Natural killer cell (primary cell): ENCODE results near the gene FAM219A. TPM values are rescaled to one million over a fixed set of nuclear protein-coding genes. Genes with fewer than 3 reads are reported as not detected.

Experiments
- ATAC-seq, 3 donors: fragments of 150-1000 bp in 2 of 3; fragments of 200-7000 bp in 1 of 3; cut with Tn5 transposase; 1 replicate in 1 of 3; 2 replicates in 2 of 3; pipeline ENCODE4 v1.10.0; 2021; ENCODE audit warnings: mild to moderate bottlenecking in 2 of 3, moderate library complexity in 2 of 3
- DNase-seq, 2 donors: peaks; one replicate each; pipeline versions ENCODE4 v3.0.0 to v3.0.0-alpha.2; 2013 to 2021; ENCODE audit warnings: mixed read lengths in 1 of 2
- H3K27ac ChIP-seq: one replicate; pipeline ENCODE4 v1.5.1; 2013; ENCODE audit warnings: mild to moderate bottlenecking, low read length
- H3K27me3 ChIP-seq: one replicate; pipeline ENCODE4 v1.6.1; 2013; ENCODE audit warnings: low read length; ENCODE audit not compliant: control insufficient read depth, insufficient read depth
- H3K36me3 ChIP-seq: one replicate; pipeline ENCODE4 v1.6.1; 2013; ENCODE audit warnings: low read length; ENCODE audit not compliant: control insufficient read depth, insufficient read depth
- H3K4me1 ChIP-seq: one replicate; pipeline ENCODE4 v1.6.1; 2013; ENCODE audit warnings: low read length; ENCODE audit not compliant: control insufficient read depth, insufficient read depth
- H3K4me3 ChIP-seq: one replicate; pipeline ENCODE4 v1.5.1; 2013; ENCODE audit warnings: low read length
- H3K9me3 ChIP-seq: one replicate; pipeline ENCODE4 v1.6.1; 2013; ENCODE audit warnings: low read length; ENCODE audit not compliant: control insufficient read depth, insufficient read depth
- H3K27ac Mint-ChIP-seq, 2 donors: one replicate each; pipeline ENCODE4 v1.8.0; 2022; ENCODE audit warnings: mild to moderate bottlenecking in 2 of 2, mixed read lengths in 2 of 2, moderate library complexity in 1 of 2
- H3K27me3 Mint-ChIP-seq, 2 donors: one replicate each; pipeline ENCODE4 v1.8.0; 2022; ENCODE audit warnings: low read depth in 2 of 2, mixed read lengths in 2 of 2
- H3K36me3 Mint-ChIP-seq: one replicate; pipeline ENCODE4 v1.8.0; 2022; ENCODE audit warnings: mixed read lengths
- H3K4me1 Mint-ChIP-seq, 2 donors: one replicate each; pipeline ENCODE4 v1.8.0; 2022; ENCODE audit warnings: mixed read lengths in 2 of 2
- H3K4me3 Mint-ChIP-seq: one replicate; pipeline ENCODE4 v1.8.0; 2022; ENCODE audit warnings: mild to moderate bottlenecking, moderate library complexity, mixed read lengths
- H3K9me3 Mint-ChIP-seq, 2 donors: one replicate each; pipeline ENCODE4 v1.8.0; 2022; ENCODE audit warnings: mixed read lengths in 2 of 2
- CTCF ChIP-seq: fragments of 200-600 bp; IDR thresholded peaks from one replicate; pipeline ENCODE4 v1.8.0; 2022; ENCODE audit warnings: antibody characterized with exemption
- whole genome bisulfite sequencing: methylation state at CpG from one replicate; pipeline ENCODE4 v1.1.7; 2013; ENCODE audit warnings: missing lambda C conversion rate; ENCODE audit not compliant: insufficient coverage; 5-methylcytosine and 5-hydroxymethylcytosine counted together
- intact Hi-C: fragments of 100-400 bp; cut with micrococcal nuclease; formaldehyde crosslinking; loops from one replicate; pipeline ENCODE4 v1.14.2; 2022
- total RNA-seq, 4 donors: library from RNA; stranded (reverse); fragments of 120-200 nt in 1 of 4; gene quantifications; one replicate each; pipeline versions ENCODE4 v1.2.3 to v1.2.4, GENCODE V29; 2013 to 2022

FAM219A gene
- total RNA-seq, 3 donors from 2014 or later (not counting 1 experiment from before 2014, with no cell fraction given), result 18.9 to 20.6 (median 19.2) TPM

DNA sequence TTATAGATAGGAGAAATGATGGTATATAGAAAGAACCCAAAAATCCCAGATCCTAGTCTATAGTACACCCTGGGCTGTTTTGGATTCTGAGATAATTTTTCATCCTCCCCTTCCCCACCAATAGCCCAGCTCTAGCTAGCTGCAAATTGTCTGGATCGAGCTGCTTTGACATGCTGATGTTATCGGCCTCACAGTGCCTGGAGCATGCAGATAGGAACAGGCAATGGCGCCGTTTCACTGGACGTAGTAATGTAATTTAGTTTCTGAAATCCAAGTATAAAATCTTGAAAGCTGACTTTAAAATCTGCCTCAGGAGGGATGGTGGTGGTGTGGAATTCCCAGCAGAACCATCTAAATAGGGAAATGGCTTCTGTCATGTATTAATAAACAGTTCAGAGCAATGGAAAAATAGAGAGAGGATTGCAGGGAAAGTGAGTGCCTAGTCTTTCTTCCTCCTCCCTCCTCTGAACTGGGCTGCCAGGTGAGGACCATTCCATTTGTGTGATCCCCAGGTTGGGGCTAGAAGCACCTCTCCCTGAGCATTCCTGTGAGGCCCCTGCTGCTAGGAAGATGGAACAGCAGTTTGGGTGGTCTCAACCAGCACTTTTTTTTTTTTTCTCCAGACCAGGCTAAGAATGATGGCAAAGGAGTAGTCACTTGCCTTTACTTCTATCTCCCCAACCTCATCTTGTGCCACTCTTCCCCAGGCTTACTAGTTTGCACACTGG lies 31.9 kb downstream of the FAM219A start:
- Mint-ChIP-seq H3K9me3 (no peaks in the 10 kb centered on the region), H3K4me3 (no peak overlapping the region), H3K36me3 (no peaks in the 10 kb centered on the region), H3K27me3 (no peaks in the 10 kb centered on the region), H3K4me1 (peaks cover 5 to 13% of the 10 kb centered on the region in 2 donors), H3K27ac (no peak overlapping the region)
- no peak for ATAC-seq
- Histone ChIP-seq H3K27ac (no peak overlapping the region), H3K27me3 (no peaks in the 10 kb centered on the region), H3K36me3 (no peaks in the 10 kb centered on the region), H3K4me3 (no peak overlapping the region), H3K4me1 (no peaks in the 10 kb centered on the region), H3K9me3 (no peaks in the 10 kb centered on the region)
- DNase-seq, result no peak
- intact Hi-C loops, result no loop called here
- 95% methylated on average over 5 of the region's 5 CpGs for WGBS
- no peak for TF ChIP-seq CTCF

DNA sequence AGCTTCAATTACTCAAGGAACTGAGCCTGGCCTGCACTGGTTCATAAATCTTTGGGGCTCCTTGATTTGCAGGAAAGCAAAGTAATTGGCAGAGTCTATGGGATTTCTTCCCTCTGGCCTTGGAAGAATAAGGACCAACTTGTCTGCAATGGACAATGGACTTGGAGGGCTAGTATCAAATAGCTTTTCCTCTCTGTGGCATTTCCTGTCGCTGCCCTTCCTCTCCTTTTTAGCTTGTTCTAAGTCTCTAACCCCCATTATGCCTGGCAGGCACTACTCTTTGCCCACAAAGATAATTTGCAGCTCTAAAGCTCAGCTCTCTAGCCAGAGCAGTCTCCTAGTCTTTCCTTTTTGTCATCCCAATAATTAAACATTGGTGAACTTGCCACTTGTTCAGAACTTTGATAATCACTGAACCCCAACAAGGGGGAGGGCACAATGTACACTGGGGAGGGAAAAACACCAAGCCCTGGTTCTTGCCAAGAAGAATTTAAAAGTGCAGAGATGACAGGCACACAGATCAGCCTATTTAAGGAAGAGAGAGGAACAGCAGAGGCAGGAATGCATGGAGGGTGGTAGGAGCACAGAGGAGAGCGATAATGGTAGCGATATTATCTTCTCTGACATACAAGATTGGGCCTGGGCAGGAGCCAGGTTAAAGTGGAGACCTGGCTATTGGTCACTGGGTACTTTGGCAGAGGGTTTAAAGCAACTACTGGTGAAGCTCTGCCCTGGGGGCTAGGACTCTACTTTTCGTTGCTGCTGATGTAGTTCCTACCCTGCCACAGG lies 38.5 kb downstream of the FAM219A start:
- Histone ChIP-seq H3K9me3 (no peaks in the 10 kb centered on the region), H3K4me1 (no peaks in the 10 kb centered on the region), H3K27ac (no peak overlapping the region), H3K27me3 (no peaks in the 10 kb centered on the region), H3K4me3 (no peak overlapping the region), H3K36me3 (no peaks in the 10 kb centered on the region)
- no peaks in the 10 kb centered on the region for H3K36me3 Mint-ChIP-seq
- no peak for DNase-seq
- no peak overlapping the region for H3K27ac Mint-ChIP-seq
- no peaks in the 10 kb centered on the region for H3K4me1 Mint-ChIP-seq
- H3K27me3 Mint-ChIP-seq, result no peaks in the 10 kb centered on the region
- intact Hi-C loops, result no loop called here
- no peak for ATAC-seq
- no peaks in the 10 kb centered on the region for H3K9me3 Mint-ChIP-seq
- H3K4me3 Mint-ChIP-seq, result no peak overlapping the region
- 95% methylated on average over 4 of the region's 4 CpGs for WGBS
- no peak for TF ChIP-seq CTCF

GRCh38 chr9:34417734-34418133 lies 40.6 kb downstream of the FAM219A start:
- Histone ChIP-seq H3K4me1 (no peaks in the 10 kb centered on the region), H3K9me3 (no peaks in the 10 kb centered on the region), H3K36me3 (no peaks in the 10 kb centered on the region), H3K27me3 (no peaks in the 10 kb centered on the region), H3K4me3 (no peak overlapping the region), H3K27ac (no peak overlapping the region)
- Mint-ChIP-seq H3K4me1 (no peaks in the 10 kb centered on the region), H3K27me3 (no peaks in the 10 kb centered on the region), H3K9me3 (no peaks in the 10 kb centered on the region), H3K4me3 (no peak overlapping the region), H3K36me3 (no peaks in the 10 kb centered on the region), H3K27ac (no peak overlapping the region)
- DNase-seq, result no peak
- intact Hi-C loops, result no loop called here
- ATAC-seq, result no peak
- no peak for TF ChIP-seq CTCF
- WGBS, result 94% methylated on average over 3 of the region's 3 CpGs
